HG03432 (cell line): ENCODE data around the gene MYO1G.

Source experiments
- ATAC-seq: cut with Tn5 transposase; IDR thresholded peaks from one replicate; pipeline ENCODE4 v1.9.1; 2021; ENCODE audit warnings: mild to moderate bottlenecking, moderate library complexity; ENCODE audit not compliant: unreplicated experiment

MYO1G gene

DNA sequence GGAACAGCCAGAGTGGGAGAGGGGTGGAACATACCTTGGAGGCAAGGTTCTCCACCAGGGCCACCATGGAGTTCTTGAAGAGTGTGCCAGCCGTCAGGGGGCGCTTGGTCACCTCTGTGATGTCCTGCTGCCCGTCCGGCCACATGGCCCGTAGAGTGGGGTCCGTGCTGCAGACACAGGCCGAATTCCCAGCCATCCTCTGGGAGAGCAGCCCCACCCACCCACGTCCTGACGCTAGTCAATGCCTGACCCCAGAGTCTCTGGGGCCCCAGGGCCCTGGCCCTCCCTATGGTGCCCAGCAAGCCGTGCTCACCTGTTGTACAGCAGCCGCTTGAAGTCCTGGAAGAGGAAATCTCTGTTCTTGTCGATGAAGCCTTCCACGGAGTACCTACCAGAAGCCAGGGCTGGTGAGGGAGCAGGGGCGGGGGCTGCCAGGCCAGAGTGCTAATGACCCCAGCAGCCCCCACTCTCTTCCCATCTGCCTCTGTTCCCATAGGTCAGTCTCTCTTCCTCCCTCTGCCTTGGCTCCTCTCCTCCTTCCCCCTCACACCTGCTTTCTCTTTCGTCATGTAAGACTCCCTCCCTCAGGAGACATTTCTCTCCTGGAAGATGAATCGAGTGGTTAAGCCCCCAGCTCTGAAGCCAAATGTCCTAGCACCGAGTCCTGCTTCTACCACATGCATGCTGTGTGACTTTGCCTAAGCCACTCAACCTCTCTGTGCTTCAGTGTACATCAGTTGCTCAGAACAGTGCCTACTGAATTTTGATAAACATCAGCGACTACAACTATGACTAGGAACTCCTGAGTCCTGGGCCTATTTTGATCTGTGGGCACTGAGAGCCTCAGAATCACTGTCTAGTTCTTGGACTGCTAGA, 11.0 kb downstream of the MYO1G start:
- ATAC-seq = no peak

DNA sequence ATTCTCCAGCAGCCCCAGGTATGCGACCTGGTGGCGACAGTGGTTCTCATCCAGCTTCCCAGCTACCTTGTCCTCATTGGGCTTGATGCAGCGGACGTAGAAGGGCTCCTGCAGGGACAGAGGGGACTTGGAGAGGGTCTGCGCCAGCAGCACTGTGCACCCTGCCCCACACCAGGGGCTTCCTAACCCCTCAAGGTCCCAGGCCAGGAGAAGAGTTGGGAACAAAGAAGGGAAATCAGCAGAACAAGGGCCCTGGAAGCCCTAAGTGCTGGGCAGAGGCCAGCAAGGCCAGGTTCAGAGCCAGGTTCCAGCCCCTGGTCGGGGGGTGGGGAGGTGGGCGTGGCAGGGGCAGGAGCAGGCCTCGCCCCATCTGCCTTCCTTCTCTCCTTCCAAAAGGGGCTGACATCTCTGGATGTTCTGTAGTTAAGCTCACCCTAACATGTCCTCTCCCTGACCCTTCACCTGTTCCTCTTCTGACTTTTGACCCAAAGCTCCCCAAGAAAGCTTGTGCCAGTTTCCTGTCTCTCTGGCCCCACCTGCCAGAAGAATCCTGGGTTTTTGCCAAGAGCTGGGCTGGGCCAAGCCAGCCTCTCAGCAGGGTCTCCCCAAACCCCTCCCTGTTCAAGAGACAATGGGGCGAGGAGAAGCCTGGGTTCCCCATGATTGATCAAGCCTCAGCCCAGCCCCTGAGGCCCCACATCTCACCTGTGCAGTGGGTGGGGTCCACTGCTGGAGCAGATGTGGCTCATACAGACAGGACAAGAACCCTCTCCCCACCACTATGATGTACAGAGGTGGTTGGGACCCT, 11.9 kb downstream of the MYO1G start:
- ATAC-seq = no peak

GRCh38 chr7:44965937-44966730, 12.7 kb downstream of the MYO1G start:
- ATAC-seq = no peak

DNA sequence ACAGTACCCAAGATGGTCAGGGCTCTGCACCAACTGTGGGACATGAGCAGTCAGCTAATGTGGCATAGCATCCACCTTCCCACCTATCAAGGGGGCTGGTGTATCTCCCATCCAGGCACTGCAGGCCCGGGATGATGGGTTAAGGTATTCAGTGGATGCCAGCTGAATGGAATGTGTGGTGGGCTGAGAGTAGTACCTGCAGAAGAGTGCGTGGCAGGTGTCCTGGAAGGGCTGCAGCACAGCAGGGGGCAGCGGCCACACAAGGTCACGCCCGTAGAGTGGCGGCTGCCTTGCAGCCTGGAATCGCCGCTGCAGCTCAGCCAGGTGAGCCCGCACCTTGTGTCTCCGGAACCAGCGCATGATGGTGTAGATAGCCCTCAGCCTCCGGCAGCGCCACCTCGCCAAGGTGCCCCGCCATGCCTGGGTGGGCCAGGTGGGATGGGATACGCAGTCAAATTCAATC, 13.3 kb downstream of the MYO1G start:
- no peak for ATAC-seq

- no peak for ATAC-seq
These were observed 13.9 kb downstream of the MYO1G start for GRCh38 chr7:44964831-44965440.

DNA sequence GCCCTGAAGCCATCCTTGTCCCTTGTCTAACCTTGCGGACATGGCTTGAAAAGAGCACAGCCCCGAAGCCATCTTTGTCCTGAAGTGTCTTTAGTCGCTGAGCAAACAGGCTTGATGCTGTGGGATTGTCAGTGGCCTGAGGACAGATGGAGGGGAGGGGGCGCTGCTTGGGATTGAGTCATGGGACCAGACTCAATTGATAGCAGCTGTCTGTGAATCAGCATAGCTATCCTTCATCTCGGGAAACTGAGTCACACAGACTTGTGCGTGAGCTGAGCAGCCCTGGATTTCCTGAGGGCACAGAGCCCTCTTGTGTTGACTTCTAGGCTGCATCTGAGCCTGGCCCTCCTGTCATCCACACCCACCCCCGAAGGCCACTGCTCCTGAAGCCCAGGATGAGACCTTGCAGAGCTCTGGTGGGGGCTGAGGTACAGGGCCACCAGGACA, 14.4 kb downstream of the MYO1G start:
- no peak for ATAC-seq

- no peak for ATAC-seq
These were observed 15.2 kb downstream of the MYO1G start for GRCh38 chr7:44963364-44964290.

DNA sequence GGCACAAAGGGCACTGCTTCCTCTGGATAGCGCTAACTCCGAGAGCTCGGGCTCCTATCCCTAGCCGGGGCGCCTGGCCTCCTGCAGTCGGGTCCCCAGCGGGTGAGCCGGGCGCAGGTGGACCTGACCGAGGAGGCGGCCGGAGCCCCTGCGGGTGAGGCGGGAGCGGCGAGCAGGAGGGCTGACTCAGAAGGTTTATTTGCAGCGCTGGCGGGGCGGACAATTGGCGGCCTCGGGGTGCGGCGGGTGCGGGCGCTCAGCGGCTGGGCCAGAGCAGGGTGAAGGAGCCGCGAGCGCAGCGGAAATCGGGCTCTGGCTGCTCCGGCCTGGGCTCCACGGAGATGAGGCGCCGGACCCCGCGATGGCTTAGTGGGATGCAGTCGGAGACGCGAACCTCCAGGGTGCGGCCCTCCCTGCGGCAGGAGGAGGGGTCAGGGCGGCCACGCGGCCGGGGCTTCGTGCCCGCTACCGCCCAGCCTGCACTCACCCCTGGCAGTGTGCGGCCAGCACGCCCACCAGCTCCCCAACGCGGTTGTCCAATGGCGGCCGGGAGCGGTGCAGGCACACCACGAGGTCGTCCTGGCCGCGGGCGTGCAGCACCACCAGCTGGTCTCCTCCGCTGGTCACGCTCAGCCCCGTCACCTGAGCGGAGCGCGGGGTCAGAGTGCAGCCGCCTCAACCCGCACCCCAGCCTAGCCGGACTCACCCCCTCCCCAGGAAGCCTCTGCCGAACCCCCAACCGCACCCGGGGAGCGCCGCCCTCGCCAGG, 16.1 kb downstream of the MYO1G start:
- ATAC-seq = no peak

- no peak for ATAC-seq
These were observed 16.9 kb downstream of the MYO1G start for GRCh38 chr7:44961844-44962482.

GRCh38 chr7:44960011-44960580, 18.7 kb downstream of the MYO1G start:
- ATAC-seq = no peak

- no peak for ATAC-seq
These were observed 19.3 kb downstream of the MYO1G start for GRCh38 chr7:44959433-44959951.

- peak; percentile 36 for ATAC-seq
These were observed 20.0 kb downstream of the MYO1G start for GRCh38 chr7:44958645-44959344.

- no peak for ATAC-seq
These were observed 22.6 kb downstream of the MYO1G start for GRCh38 chr7:44956157-44956766.

GRCh38 chr7:44955733-44956132, 23.1 kb downstream of the MYO1G start:
- no peak for ATAC-seq

DNA sequence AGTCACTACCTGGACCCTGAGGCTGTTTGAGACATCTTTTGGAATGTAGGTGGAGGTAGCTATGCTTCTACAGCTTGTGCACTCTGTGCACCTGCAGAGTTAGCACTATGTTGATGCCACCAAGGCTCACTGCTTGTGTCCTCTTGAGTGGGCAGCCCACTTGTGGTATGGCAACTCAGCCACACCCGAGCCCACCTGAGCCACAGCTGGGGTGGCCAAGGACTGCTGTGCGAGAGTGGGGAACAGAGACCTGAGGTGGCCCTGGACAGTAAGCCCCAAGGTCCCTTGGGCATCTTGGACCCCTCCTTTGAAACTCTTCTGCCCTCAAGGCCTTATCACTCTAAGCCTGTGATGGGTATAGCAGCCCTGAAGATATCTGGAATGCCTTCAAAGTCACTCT, 25.7 kb downstream of the MYO1G start:
- no peak for ATAC-seq

DNA sequence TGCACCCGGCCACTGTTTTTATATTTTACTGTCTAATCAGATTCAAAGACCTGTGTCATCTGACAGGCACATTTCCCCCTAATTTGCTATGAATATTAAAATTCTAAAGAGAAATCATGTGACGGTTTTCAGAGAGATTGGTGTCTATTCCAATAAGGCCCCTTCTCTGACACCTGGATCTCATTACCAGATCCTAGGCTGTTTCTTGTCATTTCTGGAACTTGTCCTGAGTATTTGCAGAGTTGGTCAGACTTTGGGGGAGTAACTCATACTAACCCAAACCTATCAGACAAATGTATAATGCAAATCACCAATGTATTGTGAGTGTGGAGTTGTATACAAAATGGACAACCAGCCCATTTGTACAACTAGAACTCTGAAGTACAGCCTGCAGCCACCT, 29.5 kb downstream of the MYO1G start:
- no peak for ATAC-seq

GRCh38 chr7:44945479-44945878, 33.3 kb downstream of the MYO1G start:
- ATAC-seq = no peak
